DND-41 (cell line): ENCODE measurements around the gene SPINDOC.
A peak's percentile ranks its signal among the peaks of the same experiment; 100 is the strongest.

Experiments used
- ATAC-seq: fragments of 200-7000 bp; cut with Tn5 transposase; 3 replicates; pipeline ENCODE4 v1.9.1; 2021; ENCODE audit warnings: low read depth; ENCODE audit not compliant: insufficient read depth
- DNase-seq: peaks from one replicate; pipeline ENCODE4 v3.0.0-alpha.2; 2020
- H2AFZ ChIP-seq: 2 replicates; pipeline ENCODE4 v1.6.0; 2012; ENCODE audit warnings: low read depth, low read length
- H3K27ac ChIP-seq: 2 replicates; pipeline ENCODE4 v1.5.1; 2012; ENCODE audit warnings: low read length, inconsistent platforms
- H3K27me3 ChIP-seq: fragments of 200-600 bp; sonication (generic); 2 replicates; pipeline ENCODE4 v1.6.0; 2012; ENCODE audit warnings: low read length, mild to moderate bottlenecking, inconsistent platforms; ENCODE audit not compliant: insufficient read depth, poor library complexity
- H3K36me3 ChIP-seq: 2 replicates; pipeline ENCODE4 v1.5.1; 2012; ENCODE audit warnings: low read length, inconsistent platforms; ENCODE audit not compliant: insufficient read depth
- H3K4me1 ChIP-seq: 2 replicates; pipeline ENCODE4 v1.5.1; 2012; ENCODE audit warnings: mild to moderate bottlenecking, low read length; ENCODE audit not compliant: insufficient read depth
- H3K4me2 ChIP-seq: 2 replicates; pipeline ENCODE4 v1.6.0; 2012; ENCODE audit warnings: mild to moderate bottlenecking, moderate library complexity, low read length, inconsistent platforms; ENCODE audit not compliant: insufficient read depth
- H3K4me3 ChIP-seq, 2 experiments: fragments of 200-600 bp in 1 of 2; shearing (Covaris generic) in 1 of 2; 2 replicates each; pipeline ENCODE4 v1.5.1; 2012 to 2016; ENCODE audit warnings: inconsistent platforms in 2 of 2, low read length in 2 of 2, mild to moderate bottlenecking in 2 of 2, low read depth in 1 of 2, moderate library complexity in 1 of 2
- H3K79me2 ChIP-seq: 2 replicates; pipeline ENCODE4 v1.6.0; 2012; ENCODE audit warnings: low read length, inconsistent platforms; ENCODE audit not compliant: insufficient read depth
- H3K9ac ChIP-seq: 2 replicates; pipeline ENCODE4 v1.6.0; 2012; ENCODE audit warnings: low read depth, mild to moderate bottlenecking, inconsistent platforms, low read length, moderate library complexity
- H3K9me3 ChIP-seq: 2 replicates; pipeline ENCODE4 v1.5.1; 2012; ENCODE audit warnings: low read length, moderate library complexity, mild to moderate bottlenecking, inconsistent platforms; ENCODE audit not compliant: insufficient read depth, severe bottlenecking
- H4K20me1 ChIP-seq: 2 replicates; pipeline ENCODE4 v1.6.0; 2012; ENCODE audit warnings: low read length; ENCODE audit not compliant: insufficient read depth
- CTCF ChIP-seq: IDR thresholded peaks from 2 replicates; pipeline ENCODE4 v1.5.1; 2012; ENCODE audit warnings: borderline replicate concordance, low read length, moderate library complexity, mild to moderate bottlenecking; ENCODE audit not compliant: poor library complexity, severe bottlenecking; ENCODE audit errors: extremely low read depth
- EZH2 ChIP-seq: IDR thresholded peaks from 3 replicates; pipeline ENCODE4 v1.6.1; 2012; ENCODE audit warnings: borderline replicate concordance, low read depth, mild to moderate bottlenecking, moderate library complexity, low read length, inconsistent platforms; ENCODE audit not compliant: severe bottlenecking

The SPINDOC gene

GRCh38 chr11:63821411-63821810 is 8.2 kb downstream of the SPINDOC start:
- Histone ChIP-seq H3K27me3 (no peaks in the 10 kb centered on the region), H3K4me3 (no peak overlapping the region), H3K9me3 (no peaks in the 10 kb centered on the region), H3K27ac (no peak overlapping the region), H3K4me1 (peaks cover 4% of the 10 kb centered on the region; the same call in 1 of the 2 replicates), H3K79me2 (peaks cover 16% of the 10 kb centered on the region), H3K36me3 (peaks cover 93% of the 10 kb centered on the region), H2AFZ (no peak overlapping the region), H4K20me1 (peaks cover 18% of the 10 kb centered on the region), H3K4me2 (no peak overlapping the region), H3K9ac (no peak overlapping the region)
- TF ChIP-seq CTCF (no peak), EZH2 (no peak)
- DNase-seq (no peak), ATAC-seq (no peak)

DNA sequence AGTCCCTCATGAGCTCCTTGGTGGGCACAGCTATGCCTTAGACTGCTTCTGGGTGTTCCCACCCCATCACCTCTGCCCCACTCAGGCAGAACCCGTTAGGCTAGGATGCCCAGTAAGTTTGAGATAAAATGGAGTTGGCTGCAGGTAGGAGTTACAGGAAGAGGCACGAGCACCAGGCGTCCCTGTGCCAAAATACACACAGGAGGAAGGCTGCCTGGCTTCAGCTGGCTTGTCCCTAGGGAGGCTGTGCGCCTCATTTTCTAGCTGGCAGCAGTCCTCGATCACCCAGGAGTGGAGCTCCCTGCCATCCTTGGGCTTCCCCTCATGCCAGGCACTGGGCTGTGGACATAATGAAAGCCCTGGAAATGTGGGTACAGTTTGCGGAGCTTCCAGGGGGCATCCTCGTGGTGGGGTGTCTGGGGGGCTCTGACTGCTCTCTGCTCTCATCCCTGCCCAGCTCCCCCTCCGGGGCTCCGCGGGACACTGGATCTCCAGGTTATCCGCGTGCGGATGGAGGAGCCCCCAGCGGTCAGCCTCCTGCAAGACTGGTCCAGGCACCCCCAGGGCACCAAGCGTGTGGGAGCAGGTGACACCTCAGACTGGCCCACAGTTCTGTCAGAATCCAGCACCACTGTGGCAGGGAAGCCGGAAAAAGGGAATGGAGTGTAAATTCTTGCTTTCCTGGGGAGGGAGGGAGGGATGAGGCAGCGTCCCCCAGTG is 13.4 kb downstream of the SPINDOC start:
- Histone ChIP-seq H2AFZ (no peak overlapping the region), H3K27ac (no peak overlapping the region), H3K9ac (no peak overlapping the region), H3K36me3 (peaks cover 60% of the 10 kb centered on the region), H4K20me1 (peaks cover 9% of the 10 kb centered on the region; the same call in 1 of the 2 replicates), H3K4me1 (no peaks in the 10 kb centered on the region), H3K79me2 (no peaks in the 10 kb centered on the region), H3K27me3 (no peaks in the 10 kb centered on the region), H3K4me2 (no peak overlapping the region), H3K9me3 (no peaks in the 10 kb centered on the region), H3K4me3 (no peak overlapping the region)
- ATAC-seq (no peak), DNase-seq (no peak)
- TF ChIP-seq CTCF (no peak), EZH2 (no peak)

DNA sequence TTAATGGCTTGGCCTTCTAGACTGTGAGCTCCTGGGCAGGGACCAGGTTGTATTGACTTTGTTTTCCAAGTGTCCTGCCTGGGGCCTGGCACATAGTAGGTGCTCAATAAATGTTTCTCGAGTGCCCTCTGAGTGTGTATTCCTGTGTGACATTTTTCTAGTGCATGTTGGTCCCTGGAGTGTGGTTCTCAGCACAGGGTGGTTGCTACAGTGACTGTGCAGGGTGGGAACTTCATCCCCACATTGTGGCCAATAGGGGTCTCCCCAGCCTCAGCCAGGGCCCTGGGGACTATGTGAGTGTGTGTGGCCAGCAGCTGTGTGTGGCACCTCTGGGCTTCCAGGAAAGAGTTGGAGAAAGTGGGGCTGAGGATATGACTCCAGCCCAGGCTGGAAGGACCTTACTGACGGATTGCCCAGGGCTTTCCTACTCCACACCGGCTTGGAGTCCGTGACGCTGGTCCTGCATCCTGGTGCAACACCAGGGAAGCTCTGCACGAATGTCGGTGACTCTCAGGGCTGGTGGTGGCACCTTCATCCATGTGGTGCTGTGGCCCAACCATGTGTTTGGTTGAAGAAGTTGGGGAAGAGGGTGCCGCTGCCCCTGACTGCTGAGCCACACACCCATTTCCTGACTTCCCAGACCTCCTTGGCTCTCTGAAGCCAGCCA is 16.7 kb downstream of the SPINDOC start:
- Histone ChIP-seq H3K9me3 (no peaks in the 10 kb centered on the region), H4K20me1 (peaks cover 9% of the 10 kb centered on the region; the same call in 1 of the 2 replicates), H3K27ac (no peak overlapping the region), H2AFZ (no peak overlapping the region), H3K27me3 (no peaks in the 10 kb centered on the region), H3K4me2 (no peak overlapping the region), H3K36me3 (peaks cover 30% of the 10 kb centered on the region), H3K79me2 (no peaks in the 10 kb centered on the region), H3K9ac (no peak overlapping the region), H3K4me3 (no peak overlapping the region), H3K4me1 (no peaks in the 10 kb centered on the region)
- peak; percentile 61 for TF ChIP-seq CTCF
- TF ChIP-seq EZH2, result no peak
- peak; percentile 82 for ATAC-seq
- peak; percentile 49 for DNase-seq
